ENCODE results near the gene KLHDC8A. TPM values are rescaled to one million over a fixed set of nuclear protein-coding genes. Genes with fewer than 3 reads are reported as not detected.
"Not testable (repeated sequence)": the region's sequence is repeated elsewhere in the genome, so short reads cannot be mapped to it uniquely, and the experiment has no call there.

The KLHDC8A gene
- polyA plus RNA-seq, 1 donor = 8.7 TPM

DNA sequence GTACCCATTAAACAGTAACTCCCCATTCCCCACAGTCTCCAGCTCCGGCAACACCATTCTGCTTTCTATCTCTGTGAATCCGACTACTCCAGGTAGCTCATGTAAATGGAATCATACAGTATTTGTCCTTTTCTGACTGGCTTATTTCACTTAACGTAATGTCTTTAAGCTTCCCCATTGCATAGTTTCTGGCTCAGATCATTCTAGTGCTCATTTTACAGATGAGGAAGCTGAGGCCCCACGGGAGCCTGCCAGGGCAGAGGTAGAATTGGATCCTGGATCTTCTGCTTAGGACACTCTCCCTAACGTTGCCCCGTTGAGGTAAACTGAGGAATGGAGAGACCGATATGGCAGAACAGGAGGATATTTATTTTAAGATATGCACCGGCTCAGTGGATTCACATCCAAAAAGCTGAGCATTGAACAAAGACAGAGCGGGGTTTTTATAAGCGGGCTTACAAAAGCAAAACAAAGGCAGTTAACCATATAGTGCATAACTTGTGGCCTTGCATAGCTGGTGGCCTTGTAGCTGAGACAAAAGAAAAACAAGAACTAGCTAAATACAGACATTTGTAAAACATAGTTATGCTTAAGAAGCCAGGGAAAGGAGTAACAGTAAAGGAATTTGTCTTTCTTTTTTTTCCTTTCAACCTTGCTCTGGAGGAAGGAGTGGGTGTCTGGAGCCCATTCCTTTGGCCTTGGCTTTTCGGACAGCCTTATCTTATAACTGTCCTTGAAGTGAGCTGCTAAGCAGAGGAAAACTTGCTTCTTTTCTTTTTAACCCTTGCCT is 15.3 kb upstream of the KLHDC8A start:
- H3K4me1 ChIP-seq (ENCODE audit: control insufficient read depth, insufficient read depth, low read length) = peaks cover 8% of the 10 kb centered on the region
- H3K36me3 ChIP-seq (ENCODE audit: control insufficient read depth, insufficient read depth, low read length) = no peaks in the 10 kb centered on the region
- H3K4me3 ChIP-seq (ENCODE audit: low read length) = no peak overlapping the region
- no CpG with 5 or more reads among the region's 11 CpGs for WGBS (ENCODE audit: insufficient coverage, low lambda C conversion rate)
- no peak overlapping the region for H3K27ac ChIP-seq (ENCODE audit: low read length)
- H3K27me3 ChIP-seq (ENCODE audit: control insufficient read depth, insufficient read depth, low read length) = no peaks in the 10 kb centered on the region
- H3K9me3 ChIP-seq (ENCODE audit: control insufficient read depth, low read depth, low read length) = no peaks in the 10 kb centered on the region
- DNase-seq = no peak

GRCh38 chr1:205370780-205371179 is 14.1 kb upstream of the KLHDC8A start:
- Histone ChIP-seq H3K4me1 (ENCODE audit: control insufficient read depth, insufficient read depth, low read length) (peaks cover 8% of the 10 kb centered on the region), H3K27me3 (ENCODE audit: control insufficient read depth, insufficient read depth, low read length) (no peaks in the 10 kb centered on the region), H3K9me3 (ENCODE audit: control insufficient read depth, low read depth, low read length) (no peaks in the 10 kb centered on the region), H3K4me3 (ENCODE audit: low read length) (no peak overlapping the region), H3K36me3 (ENCODE audit: control insufficient read depth, insufficient read depth, low read length) (no peaks in the 10 kb centered on the region), H3K27ac (ENCODE audit: low read length) (no peak overlapping the region)
- no peak for DNase-seq

- no peak for DNase-seq
- H3K4me1 ChIP-seq (ENCODE audit: control insufficient read depth, insufficient read depth, low read length) = peaks cover 8% of the 10 kb centered on the region
- H3K9me3 ChIP-seq (ENCODE audit: control insufficient read depth, low read depth, low read length) = no peaks in the 10 kb centered on the region
- no CpG with 5 or more reads among the region's 3 CpGs for WGBS (ENCODE audit: insufficient coverage, low lambda C conversion rate)
- H3K36me3 ChIP-seq (ENCODE audit: control insufficient read depth, insufficient read depth, low read length) = no peaks in the 10 kb centered on the region
- no peak overlapping the region for H3K4me3 ChIP-seq (ENCODE audit: low read length)
- no peak overlapping the region for H3K27ac ChIP-seq (ENCODE audit: low read length)
- H3K27me3 ChIP-seq (ENCODE audit: control insufficient read depth, insufficient read depth, low read length) = no peaks in the 10 kb centered on the region
Observed at GRCh38 chr1:205369701-205370123, 13.0 kb upstream of the KLHDC8A start.

DNA sequence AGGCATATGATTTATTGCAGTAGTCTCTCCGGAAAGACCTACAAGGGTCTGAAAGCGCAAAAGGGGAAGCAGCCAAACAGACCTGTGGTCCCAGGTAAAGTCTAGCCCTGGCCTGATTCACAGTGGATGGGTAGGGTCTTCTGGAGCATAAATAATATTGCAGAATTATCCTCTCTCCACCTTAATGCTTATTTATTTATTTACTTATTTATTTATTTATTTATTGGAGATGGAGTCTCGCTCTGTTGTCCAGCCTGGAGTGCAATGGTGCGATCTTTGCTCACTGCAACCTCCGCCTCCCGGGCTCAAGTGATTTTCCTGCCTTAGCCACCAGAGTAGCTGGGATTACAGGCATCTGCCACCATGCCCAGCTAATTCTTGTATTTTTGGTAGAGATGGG is 11.8 kb upstream of the KLHDC8A start:
- 100% methylated on average over 1 of the region's 6 CpGs for WGBS (ENCODE audit: insufficient coverage, low lambda C conversion rate)
- Histone ChIP-seq H3K27me3 (ENCODE audit: control insufficient read depth, insufficient read depth, low read length) (no peaks in the 10 kb centered on the region), H3K9me3 (ENCODE audit: control insufficient read depth, low read depth, low read length) (no peaks in the 10 kb centered on the region), H3K27ac (ENCODE audit: low read length) (no peak overlapping the region), H3K4me3 (ENCODE audit: low read length) (no peak overlapping the region), H3K36me3 (ENCODE audit: control insufficient read depth, insufficient read depth, low read length) (no peaks in the 10 kb centered on the region), H3K4me1 (ENCODE audit: control insufficient read depth, insufficient read depth, low read length) (peaks cover 8% of the 10 kb centered on the region)
- DNase-seq = no peak

DNA sequence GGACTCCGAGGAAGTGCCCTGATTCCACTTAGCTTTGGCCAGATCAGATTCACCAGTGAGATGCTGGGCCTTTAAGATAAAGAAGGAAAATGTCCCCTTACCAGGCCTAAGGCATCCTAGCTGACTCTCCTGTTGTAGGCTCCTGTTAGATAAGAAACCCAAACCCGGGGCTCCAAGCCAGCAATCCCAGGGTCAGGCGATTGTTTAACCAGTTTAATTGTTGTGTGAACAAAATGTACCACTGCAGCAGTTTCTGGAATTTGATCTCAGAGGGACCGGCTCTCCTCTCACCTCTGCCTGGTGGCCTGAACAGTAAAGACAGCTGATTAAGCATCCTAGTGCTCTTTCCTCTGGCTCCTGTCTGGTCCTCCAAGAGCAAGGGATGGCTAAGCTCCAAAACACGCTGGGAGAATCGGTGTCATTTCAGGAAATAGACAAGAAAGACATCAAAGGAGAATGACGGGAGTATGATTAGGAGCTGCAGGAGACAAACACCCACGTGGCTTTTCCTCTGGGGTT is 9.3 kb upstream of the KLHDC8A start:
- H3K4me1 ChIP-seq (ENCODE audit: control insufficient read depth, insufficient read depth, low read length) = no peaks in the 10 kb centered on the region
- no peak overlapping the region for H3K27ac ChIP-seq (ENCODE audit: low read length)
- no CpG with 5 or more reads among the region's 8 CpGs for WGBS (ENCODE audit: insufficient coverage, low lambda C conversion rate)
- H3K27me3 ChIP-seq (ENCODE audit: control insufficient read depth, insufficient read depth, low read length) = no peaks in the 10 kb centered on the region
- H3K9me3 ChIP-seq (ENCODE audit: control insufficient read depth, low read depth, low read length) = no peaks in the 10 kb centered on the region
- no peaks in the 10 kb centered on the region for H3K36me3 ChIP-seq (ENCODE audit: control insufficient read depth, insufficient read depth, low read length)
- no peak for DNase-seq
- H3K4me3 ChIP-seq (ENCODE audit: low read length) = no peak overlapping the region

- H3K36me3 ChIP-seq (ENCODE audit: control insufficient read depth, insufficient read depth, low read length); H3K27me3 ChIP-seq (ENCODE audit: control insufficient read depth, insufficient read depth, low read length); DNase-seq; H3K27ac ChIP-seq (ENCODE audit: low read length); H3K4me1 ChIP-seq (ENCODE audit: control insufficient read depth, insufficient read depth, low read length); H3K4me3 ChIP-seq (ENCODE audit: low read length); H3K9me3 ChIP-seq (ENCODE audit: control insufficient read depth, low read depth, low read length): not testable (repeated sequence)
- WGBS (ENCODE audit: insufficient coverage, low lambda C conversion rate) = 100% methylated on average over 1 of the region's 8 CpGs
Observed at GRCh38 chr1:205365086-205365485, 8.4 kb upstream of the KLHDC8A start.

DNA sequence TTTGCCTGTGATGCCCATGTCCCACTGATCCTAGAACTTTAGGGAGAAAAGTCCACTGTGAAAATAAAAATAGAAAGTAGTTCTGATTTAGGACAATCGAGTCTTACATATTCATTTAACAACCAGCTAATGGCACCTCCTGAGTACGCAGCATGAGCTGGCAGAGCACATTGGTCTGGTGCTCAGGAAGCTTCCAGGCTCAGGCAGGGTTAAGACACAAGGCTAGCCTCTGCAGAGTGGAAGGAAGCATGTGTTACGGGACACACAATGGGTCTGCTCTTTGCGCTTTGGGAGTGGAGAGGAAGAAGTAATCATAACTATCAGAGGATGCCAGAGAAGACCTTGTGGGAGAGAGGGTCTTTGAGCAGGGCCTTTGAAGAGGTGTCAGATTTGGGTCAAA is 4.2 kb upstream of the KLHDC8A start:
- Histone ChIP-seq H3K4me1 (ENCODE audit: control insufficient read depth, insufficient read depth, low read length) (no peaks in the 10 kb centered on the region), H3K27me3 (ENCODE audit: control insufficient read depth, insufficient read depth, low read length) (no peaks in the 10 kb centered on the region), H3K9me3 (ENCODE audit: control insufficient read depth, low read depth, low read length) (no peaks in the 10 kb centered on the region), H3K4me3 (ENCODE audit: low read length) (no peak overlapping the region), H3K36me3 (ENCODE audit: control insufficient read depth, insufficient read depth, low read length) (no peaks in the 10 kb centered on the region), H3K27ac (ENCODE audit: low read length) (no peak overlapping the region)
- DNase-seq = no peak
- 100% methylated on average over 2 of the region's 4 CpGs for WGBS (ENCODE audit: insufficient coverage, low lambda C conversion rate)

DNA sequence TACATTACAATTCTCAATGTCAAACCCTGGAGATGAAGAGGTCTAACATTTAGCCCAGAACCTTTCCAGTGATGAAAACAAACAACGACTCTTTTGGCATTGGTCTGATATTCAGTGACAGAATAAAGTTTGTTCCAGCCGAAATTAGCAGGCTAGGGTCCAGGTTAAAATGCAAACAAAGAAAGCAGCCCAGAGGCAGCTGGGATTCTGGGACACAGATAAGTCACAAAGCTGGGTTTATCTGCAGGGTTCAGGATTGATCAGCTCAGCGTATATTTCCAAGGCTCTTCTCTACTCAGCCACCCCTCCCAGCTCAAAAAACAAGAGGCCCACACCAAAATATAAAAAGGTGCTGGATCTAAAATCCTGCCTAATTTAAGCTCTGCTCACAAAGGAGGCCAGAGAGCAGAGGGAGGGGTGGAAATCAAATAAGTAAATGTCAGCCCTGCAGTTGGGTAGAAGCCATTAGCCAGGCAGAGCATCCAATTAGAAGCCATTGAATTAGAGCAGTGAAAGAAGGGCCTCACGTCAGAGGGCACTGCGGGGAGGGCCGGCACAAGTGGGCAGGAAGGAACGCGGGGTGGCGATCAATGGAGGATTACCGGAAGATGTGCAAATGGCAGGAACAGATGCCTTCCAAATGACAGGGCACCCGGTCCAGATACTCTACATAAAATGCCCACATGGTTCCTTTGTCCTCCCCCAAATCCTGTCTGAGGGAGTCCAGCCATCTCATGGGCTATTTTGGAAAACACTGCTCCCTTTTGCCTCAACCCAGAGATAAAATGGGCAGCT is 3.2 kb upstream of the KLHDC8A start:
- Histone ChIP-seq H3K9me3 (ENCODE audit: control insufficient read depth, low read depth, low read length) (no peaks in the 10 kb centered on the region), H3K4me3 (ENCODE audit: low read length) (no peak overlapping the region), H3K27ac (ENCODE audit: low read length) (peak overlapping the region; percentile 41), H3K36me3 (ENCODE audit: control insufficient read depth, insufficient read depth, low read length) (no peaks in the 10 kb centered on the region), H3K27me3 (ENCODE audit: control insufficient read depth, insufficient read depth, low read length) (no peaks in the 10 kb centered on the region), H3K4me1 (ENCODE audit: control insufficient read depth, insufficient read depth, low read length) (peaks cover 1% of the 10 kb centered on the region)
- no peak for DNase-seq
- WGBS (ENCODE audit: insufficient coverage, low lambda C conversion rate) = 63% methylated on average over 2 of the region's 11 CpGs

- H3K4me1 ChIP-seq (ENCODE audit: control insufficient read depth, insufficient read depth, low read length) = peaks cover 7% of the 10 kb centered on the region
- no peak overlapping the region for H3K4me3 ChIP-seq (ENCODE audit: low read length)
- no peaks in the 10 kb centered on the region for H3K9me3 ChIP-seq (ENCODE audit: control insufficient read depth, low read depth, low read length)
- H3K27ac ChIP-seq (ENCODE audit: low read length) = no peak overlapping the region
- no peak for DNase-seq
- H3K36me3 ChIP-seq (ENCODE audit: control insufficient read depth, insufficient read depth, low read length) = no peaks in the 10 kb centered on the region
- H3K27me3 ChIP-seq (ENCODE audit: control insufficient read depth, insufficient read depth, low read length) = no peaks in the 10 kb centered on the region
Observed at GRCh38 chr1:205358579-205358978, 1.9 kb upstream of the KLHDC8A start.

DNA sequence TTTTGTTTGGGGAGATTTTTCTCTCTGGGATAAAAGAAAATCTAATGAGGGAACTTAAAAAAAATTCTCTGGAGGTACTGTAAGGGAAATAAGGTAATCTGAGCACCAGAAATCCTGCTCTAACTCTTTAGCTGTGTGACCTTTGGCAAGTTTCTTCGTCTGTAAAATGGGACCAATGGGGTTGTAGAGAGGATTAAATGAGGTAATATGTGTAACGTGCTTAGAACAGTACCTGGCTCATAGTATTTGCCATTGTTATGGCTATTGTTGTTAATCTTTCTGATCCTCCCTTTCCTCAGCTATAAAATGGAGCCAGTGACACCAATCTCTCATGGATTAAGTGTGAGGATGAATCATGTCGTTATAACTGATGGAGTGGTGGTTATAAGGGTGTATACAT is 845 bp upstream of the KLHDC8A start:
- Histone ChIP-seq H3K27me3 (ENCODE audit: control insufficient read depth, insufficient read depth, low read length) (no peaks in the 10 kb centered on the region), H3K27ac (ENCODE audit: low read length) (no peak overlapping the region), H3K36me3 (ENCODE audit: control insufficient read depth, insufficient read depth, low read length) (no peaks in the 10 kb centered on the region), H3K4me3 (ENCODE audit: low read length) (no peak overlapping the region), H3K4me1 (ENCODE audit: control insufficient read depth, insufficient read depth, low read length) (peaks cover 7% of the 10 kb centered on the region), H3K9me3 (ENCODE audit: control insufficient read depth, low read depth, low read length) (no peaks in the 10 kb centered on the region)
- no peak for DNase-seq
- no CpG with 5 or more reads among the region's 3 CpGs for WGBS (ENCODE audit: insufficient coverage, low lambda C conversion rate)
